ENCODE measurements around the gene HNRNPUL1. TPM values are rescaled to one million over a fixed set of nuclear protein-coding genes. Genes with fewer than 3 reads are reported as not detected.

HNRNPUL1 gene
- total and polyA plus RNA-seq, 9 of the 15 experiments (the other 6 are each of a cell fraction or from before 2014, with no cell fraction given), result 7.3 to 211 (median 85.0) TPM

GRCh38 chr19:41264581-41265394 lies 616 bp downstream of the HNRNPUL1 start (continued):
- no peak; the same call in 1 of the 2 replicates for TF ChIP-seq ZNF592 (IDR thresholded peaks at IDR 0.05)
- no peak for TF ChIP-seq ZNF280A (IDR thresholded peaks at IDR 0.05; ENCODE audit: low read depth, partially characterized antibody)
- no peak for TF ChIP-seq BCL6 (CRISPR knock-in tag; IDR thresholded peaks at IDR 0.05)
- TF ChIP-seq RREB1 (CRISPR knock-in tag; IDR thresholded peaks at IDR 0.05), result peak; percentile 81; the same call in 1 of the 2 replicates
- TF ChIP-seq ARID4B (CRISPR knock-in tag; IDR thresholded peaks at IDR 0.05), result peak; percentile 85
- no peak for TF ChIP-seq ZBED1 (IDR thresholded peaks at IDR 0.05)
- TF ChIP-seq MECOM (CRISPR knock-in tag; IDR thresholded peaks at IDR 0.05), result no peak
- no peak for TF ChIP-seq GTF2B (IDR thresholded peaks at IDR 0.05; ENCODE audit: extremely low read depth, insufficient read length)
- peak; percentile 37; the same call in 1 of the 2 replicates for TF ChIP-seq HDAC8 (tag; IDR thresholded peaks at IDR 0.05)

All from K562 (cell line).